ENCODE data around the gene BPIFB3. TPM values are rescaled to one million over a fixed set of nuclear protein-coding genes. Genes with fewer than 3 reads are reported as not detected.

BPIFB3 gene
- total RNA-seq, 2 donors from 2014 or later, result not detected

GRCh38 chr20:33010674-33011449, 42.8 kb upstream of the BPIFB3 start:
- no peaks in the 10 kb centered on the region for H3K9me3 ChIP-seq
- no peaks in the 10 kb centered on the region for H3K4me1 ChIP-seq
- no peak for TF ChIP-seq CTCF (IDR thresholded peaks at IDR 0.05)
- H3K4me3 ChIP-seq, result no peak overlapping the region
- no peaks in the 10 kb centered on the region for H3K27me3 ChIP-seq
- DNase-seq (ENCODE audit: low spot score), result no peak
- no peaks in the 10 kb centered on the region for H3K36me3 ChIP-seq
- no peak overlapping the region for H3K27ac ChIP-seq

- H3K27me3 ChIP-seq, result no peaks in the 10 kb centered on the region
Measured at GRCh38 chr20:33012327-33013189, 41.1 kb upstream of the BPIFB3 start.

GRCh38 chr20:33013701-33014326, 39.9 kb upstream of the BPIFB3 start:
- TF ChIP-seq CTCF (IDR thresholded peaks at IDR 0.05), result no peak
- no peak for DNase-seq (ENCODE audit: low spot score)
- no peaks in the 10 kb centered on the region for H3K9me3 ChIP-seq
- H3K36me3 ChIP-seq, result no peaks in the 10 kb centered on the region
- H3K27ac ChIP-seq, result no peak overlapping the region
- H3K4me1 ChIP-seq, result no peaks in the 10 kb centered on the region
- no peaks in the 10 kb centered on the region for H3K27me3 ChIP-seq
- H3K4me3 ChIP-seq, result no peak overlapping the region

More at GRCh38 chr20:33012327-33013189, 41.1 kb upstream of the BPIFB3 start:
- H3K36me3 ChIP-seq, result no peaks in the 10 kb centered on the region
- no peaks in the 10 kb centered on the region for H3K9me3 ChIP-seq
- TF ChIP-seq CTCF (IDR thresholded peaks at IDR 0.05), result no peak
- no peak for DNase-seq (ENCODE audit: low spot score)
- no peak overlapping the region for H3K27ac ChIP-seq
- H3K4me3 ChIP-seq, result no peak overlapping the region
- H3K4me1 ChIP-seq, result no peaks in the 10 kb centered on the region

- no peak for DNase-seq (ENCODE audit: low spot score)
- H3K27me3 ChIP-seq, result no peaks in the 10 kb centered on the region
Measured at GRCh38 chr20:33014336-33015113, 39.2 kb upstream of the BPIFB3 start.

More at GRCh38 chr20:33014336-33015113, 39.2 kb upstream of the BPIFB3 start:
- no peak overlapping the region for H3K27ac ChIP-seq
- no peaks in the 10 kb centered on the region for H3K36me3 ChIP-seq
- no peaks in the 10 kb centered on the region for H3K9me3 ChIP-seq
- no peak overlapping the region for H3K4me3 ChIP-seq
- no peaks in the 10 kb centered on the region for H3K4me1 ChIP-seq
- no peak for TF ChIP-seq CTCF (IDR thresholded peaks at IDR 0.05)
